Dedifferentiated amniotic fluid mesenchymal stem cell (primary cell): ENCODE data around the gene GPR26.

Experiments used
- DNase-seq: peaks from one replicate; pipeline ENCODE4 v3.0.0-alpha.2; 2016; ENCODE audit errors: extremely low spot score

Gene GPR26

GRCh38 chr10:123666318-123667236 is at the start of gene GPR26:
GPR26 (plus strand) TSS chr10:123666355; CDS start chr10:123666408, 53 bp downstream.
- DNase-seq, result no peak

DNA sequence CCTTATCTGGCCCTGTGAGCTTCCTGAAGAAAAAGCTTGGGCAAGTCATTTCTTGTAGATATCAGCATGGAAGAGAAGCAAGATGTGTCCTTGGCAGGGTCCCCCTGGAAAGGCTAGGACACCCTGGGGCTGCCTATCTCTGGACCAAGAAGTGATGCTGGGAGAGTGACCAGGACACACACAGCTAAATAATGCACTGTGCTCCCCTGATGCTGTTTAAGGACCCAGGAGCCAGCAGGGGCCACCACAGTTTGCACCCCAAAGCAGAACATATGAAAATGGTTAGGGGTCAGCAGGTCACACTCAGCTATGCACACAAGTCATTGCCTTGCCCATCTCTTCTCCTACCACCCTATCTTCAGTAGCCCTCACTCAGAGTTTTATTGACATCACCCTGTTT is 47.9 kb upstream of the GPR26 start:
- DNase-seq, result no peak

- DNase-seq, result no peak
Measured at GRCh38 chr10:123619067-123619855, 46.9 kb upstream of the GPR26 start.

DNA sequence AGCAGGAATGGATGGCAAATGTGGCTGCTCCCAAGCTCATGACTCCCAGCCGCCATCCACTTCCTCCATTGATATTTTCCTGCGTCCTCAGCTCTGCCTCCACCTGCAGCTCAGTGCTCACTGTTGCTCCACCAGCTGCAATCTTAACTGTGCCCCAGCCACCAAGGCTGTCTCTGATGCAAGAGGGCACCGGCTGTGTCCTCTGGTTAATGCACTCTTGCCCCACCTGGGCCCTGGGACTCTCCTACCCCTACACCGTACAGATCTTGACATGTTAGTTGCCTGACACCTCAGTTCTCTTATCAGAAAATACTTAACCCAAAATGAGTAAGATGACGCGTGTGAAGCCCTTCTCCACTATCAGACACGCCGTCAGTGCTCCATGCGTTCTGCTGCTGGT is 45.5 kb upstream of the GPR26 start:
- DNase-seq, result no peak

- DNase-seq, result peak; percentile 17
Measured at GRCh38 chr10:123621492-123621891, 44.7 kb upstream of the GPR26 start.

DNA sequence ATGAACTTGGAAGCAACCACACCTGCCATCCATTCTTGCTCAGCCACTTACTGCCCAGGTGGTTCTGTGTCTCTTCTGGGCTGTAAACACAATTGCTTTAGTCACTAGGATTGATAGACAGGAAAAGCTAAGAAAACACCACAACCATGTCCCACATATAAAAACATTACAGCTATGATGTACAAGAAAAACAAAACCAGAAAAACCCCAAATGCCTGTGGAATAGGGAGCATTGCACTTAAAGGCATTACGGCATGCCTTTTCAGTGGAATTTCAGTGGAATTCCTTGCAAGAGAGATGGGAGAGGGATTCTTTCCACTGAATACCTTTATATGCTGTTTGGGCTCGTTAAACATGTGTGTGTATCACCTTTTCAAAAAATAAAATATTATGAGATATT is 44.2 kb upstream of the GPR26 start:
- DNase-seq, result no peak

GRCh38 chr10:123622381-123622780 is 43.8 kb upstream of the GPR26 start:
- peak; percentile 70 for DNase-seq

DNA sequence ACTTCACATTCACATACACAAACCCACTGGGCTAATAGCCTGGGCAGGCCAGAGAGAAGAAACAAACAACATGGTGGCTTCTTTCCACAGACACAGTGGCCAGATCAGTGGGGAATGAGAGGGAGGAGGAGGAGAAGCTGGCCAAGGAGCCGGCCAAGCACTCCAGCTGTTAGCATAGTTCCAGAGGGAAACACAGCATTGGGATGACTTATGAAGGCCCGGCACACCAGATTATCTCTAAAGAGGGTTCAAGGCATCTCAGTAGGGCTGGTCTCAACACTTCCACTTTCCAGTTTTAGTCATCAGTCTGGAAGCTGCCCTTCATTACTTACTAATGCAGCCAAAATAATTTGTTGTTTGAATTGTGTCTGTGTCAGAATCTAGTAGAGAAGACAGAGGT is 42.1 kb upstream of the GPR26 start:
- DNase-seq, result no peak

DNA sequence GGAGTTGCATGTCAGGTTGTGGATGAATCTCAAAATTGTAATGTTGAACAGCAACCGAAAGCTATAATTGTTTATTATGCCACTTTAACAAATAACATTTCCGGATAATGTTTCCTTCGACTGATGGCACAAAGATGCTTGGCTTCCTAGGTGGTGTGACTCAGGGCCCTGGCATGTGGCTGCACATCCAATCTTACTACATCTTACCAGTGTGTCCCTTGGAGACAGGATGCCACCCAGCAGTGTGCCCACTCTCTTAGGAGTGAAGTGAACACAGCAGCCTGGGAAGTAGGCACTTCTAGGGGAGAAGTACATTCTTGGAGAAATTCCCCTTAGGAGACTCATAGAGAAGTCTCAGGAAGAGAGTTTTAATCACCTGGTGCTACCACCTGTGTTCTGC is 33.0 kb upstream of the GPR26 start:
- no peak for DNase-seq

DNA sequence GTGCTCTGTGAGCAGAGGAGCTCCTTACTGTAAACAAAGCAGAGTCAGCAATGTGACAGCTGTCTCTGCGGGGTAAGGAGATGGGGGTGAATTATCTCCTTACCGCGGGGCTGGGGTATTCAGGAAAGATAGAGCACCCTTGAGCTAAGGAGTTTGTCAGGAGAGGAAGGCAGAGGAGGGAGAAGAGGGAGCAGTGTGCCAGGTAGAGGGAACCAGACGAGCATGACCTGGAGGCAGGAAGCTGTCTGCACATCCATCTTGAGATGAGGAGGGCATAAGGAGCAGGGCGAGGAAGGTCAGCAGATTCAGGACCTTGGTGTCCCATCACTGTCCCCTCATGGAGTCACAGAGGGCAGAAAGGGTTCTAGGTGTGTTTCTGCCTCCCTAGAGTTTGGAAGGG is 32.5 kb upstream of the GPR26 start:
- DNase-seq, result no peak

DNA sequence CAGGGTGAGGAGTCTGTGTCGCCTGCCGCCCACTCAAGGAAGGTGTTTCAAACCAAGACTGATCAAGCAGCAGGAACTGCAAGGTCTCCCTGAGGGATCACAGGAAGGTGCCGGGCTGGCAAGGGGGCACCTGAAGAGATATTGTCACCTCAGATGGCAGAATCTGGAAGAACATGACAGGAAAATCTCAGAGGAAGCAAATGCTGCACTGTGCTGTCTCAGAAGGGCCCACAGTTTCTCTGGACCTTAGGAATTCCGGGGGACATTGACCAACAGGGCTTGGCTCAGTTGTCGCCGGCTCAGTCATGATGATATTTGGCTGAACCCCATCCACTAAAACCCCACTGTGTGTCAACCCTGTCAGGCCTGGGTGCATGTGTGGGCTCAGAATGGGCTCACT is 31.9 kb upstream of the GPR26 start:
- no peak for DNase-seq

DNA sequence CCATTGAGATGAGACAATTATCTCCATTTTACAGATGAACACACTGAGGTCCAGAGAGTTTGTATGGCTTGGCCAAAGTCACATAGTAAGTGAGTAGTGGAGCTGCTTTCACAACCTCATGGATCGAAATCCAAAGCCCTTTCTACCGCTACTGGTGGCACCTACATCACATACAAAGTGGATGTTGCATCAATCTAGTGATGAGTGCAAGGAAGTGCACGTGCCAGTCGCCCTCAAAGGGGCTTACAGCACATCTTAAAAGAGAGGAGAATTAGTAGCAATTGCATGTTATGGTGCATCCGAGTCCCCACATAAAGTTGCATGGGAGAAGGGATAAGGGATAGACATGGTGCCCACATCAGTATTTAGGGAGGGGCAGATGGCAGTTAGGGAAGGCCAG is 31.0 kb upstream of the GPR26 start:
- no peak for DNase-seq

- no peak for DNase-seq
Measured at GRCh38 chr10:123635745-123636144, 30.4 kb upstream of the GPR26 start.

- no peak for DNase-seq
Measured at GRCh38 chr10:123636598-123637325, 29.4 kb upstream of the GPR26 start.

- peak; percentile 37 for DNase-seq
Measured at GRCh38 chr10:123637326-123637880, 28.8 kb upstream of the GPR26 start.

DNA sequence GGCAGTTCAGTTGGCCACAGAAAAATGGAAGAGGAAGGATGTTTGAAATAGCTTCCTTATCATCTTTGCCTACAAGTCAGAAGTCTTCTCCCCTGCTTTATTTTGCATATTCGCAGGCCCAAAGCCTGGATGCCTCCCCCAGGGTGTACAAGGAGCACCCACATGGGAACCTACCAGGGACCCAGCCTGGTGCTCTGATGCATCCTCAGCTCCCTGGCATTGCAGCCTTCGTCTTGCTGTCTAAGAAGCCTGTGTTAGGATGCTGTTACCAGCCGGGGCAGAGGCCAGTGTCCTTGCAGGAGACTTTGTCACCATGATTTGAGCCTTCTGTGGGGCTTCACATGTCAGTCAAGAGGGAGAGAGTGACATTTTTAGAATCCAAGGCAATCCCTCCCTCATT is 27.0 kb upstream of the GPR26 start:
- no peak for DNase-seq

DNA sequence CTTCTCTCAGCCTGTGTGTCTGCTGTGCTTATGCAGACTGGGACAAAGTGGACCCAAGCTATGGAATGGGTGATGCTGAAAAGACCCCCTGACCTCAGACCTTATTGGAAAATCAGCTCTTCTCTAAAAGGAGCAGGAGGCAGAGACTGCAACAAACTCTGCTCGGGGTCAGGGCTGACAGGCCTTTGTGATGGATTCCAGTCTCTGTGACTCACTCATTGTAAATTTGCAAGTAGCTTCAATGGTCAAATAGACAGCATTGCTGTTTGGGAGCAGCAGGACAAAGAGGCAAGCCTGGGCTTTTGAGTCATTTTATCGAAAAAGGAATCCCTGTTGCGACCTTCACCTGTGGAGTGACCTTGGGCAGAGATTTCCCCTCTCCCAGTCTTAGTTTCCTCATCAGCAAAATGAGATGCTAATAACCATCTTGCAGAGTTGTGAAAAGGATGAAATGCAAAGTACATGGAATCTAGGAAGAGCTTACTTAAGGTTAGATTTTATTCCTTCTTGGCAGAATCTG is 26.1 kb upstream of the GPR26 start:
- DNase-seq, result no peak

DNA sequence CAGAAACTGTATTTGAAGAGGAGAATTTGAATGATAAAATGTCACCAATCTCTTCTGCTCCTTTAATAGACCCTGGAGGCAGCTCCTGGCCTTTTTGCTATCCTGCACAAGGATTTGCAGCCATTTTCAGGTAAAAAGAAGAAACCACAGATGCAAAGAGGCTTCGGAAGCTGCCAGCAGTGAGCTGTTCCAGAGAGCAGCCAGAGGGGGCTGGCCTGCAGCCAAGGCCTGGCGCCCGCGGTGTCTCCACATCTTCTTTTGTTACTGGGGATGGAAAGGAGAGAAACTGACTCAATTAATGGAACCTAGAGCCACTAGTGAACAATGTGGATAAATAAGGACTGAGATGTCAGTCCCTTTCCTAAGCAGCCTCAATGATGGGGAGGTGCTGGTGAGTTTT is 23.9 kb upstream of the GPR26 start:
- DNase-seq, result no peak

GRCh38 chr10:123642697-123643096 is 23.5 kb upstream of the GPR26 start:
- DNase-seq, result no peak

DNA sequence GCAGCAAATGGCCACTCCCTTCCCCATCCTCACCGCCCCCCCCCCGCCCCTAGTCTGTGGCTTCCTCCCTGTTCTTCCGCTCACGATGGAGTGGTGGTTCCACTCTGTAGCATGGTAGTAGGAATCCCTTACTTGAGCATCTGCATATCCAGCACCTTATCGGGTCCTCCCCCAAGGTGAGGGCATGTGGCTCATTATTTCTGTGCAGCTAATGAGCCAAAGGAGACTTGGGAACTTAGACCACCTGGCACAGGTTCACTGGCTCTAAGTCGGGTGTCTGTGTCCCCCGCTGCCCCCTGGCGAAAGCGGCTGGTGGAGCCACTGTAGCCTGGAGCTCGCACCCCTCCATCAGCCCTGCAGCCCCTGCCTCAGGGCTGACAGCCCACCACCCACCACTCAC is 22.8 kb upstream of the GPR26 start:
- DNase-seq, result no peak

DNA sequence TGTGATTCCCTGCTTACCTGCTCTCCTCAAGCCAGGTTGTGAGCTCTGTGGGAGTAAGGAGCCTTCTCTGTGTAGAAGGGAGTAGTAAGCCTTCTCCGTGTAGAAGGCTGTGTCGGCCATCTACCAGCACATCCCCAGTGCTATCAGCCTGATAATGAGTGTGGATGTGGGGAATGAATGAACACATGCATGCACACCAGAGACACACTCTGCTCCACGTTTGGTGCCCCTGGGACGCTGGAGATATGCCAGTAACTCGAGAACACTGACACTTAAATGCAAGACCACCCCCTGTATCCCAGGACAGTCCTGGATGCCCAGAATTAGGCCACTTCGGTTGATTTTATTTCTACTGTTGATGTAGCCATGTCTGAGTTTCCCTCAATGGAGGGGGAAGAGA is 21.1 kb upstream of the GPR26 start:
- no peak for DNase-seq

DNA sequence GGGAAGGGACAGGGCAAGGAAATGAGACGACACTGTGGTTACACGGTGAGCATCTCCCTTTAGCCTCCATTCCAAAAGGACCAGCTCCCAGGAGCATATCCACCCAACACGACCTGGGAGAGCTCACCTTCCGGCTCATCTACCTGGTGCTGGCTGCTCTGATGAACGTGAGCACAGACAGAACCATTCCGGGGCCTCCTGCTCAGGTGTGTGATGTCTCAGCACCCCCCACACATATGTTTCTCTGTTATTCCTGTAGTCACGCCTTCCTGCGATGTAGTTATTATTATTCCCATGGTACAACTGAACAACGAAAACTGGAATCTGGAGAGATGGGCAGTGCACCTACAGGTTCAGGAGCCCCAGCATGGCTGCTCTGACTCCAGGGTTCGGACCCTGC is 20.5 kb upstream of the GPR26 start:
- no peak for DNase-seq
